SK-N-SH treated with all-trans-retinoic acid at 6 μM for 48 hours (cell line): Measurements from ENCODE around the gene CXXC5.

Experiments
- ARNTL ChIP-seq: fragments of 450-650 bp; formaldehyde crosslinking; IDR thresholded peaks from 2 replicates; pipeline ENCODE4 v1.5.0; 2020; ENCODE audit warnings: low read depth, mild to moderate bottlenecking, moderate library complexity, borderline replicate concordance
- BACH2 ChIP-seq: fragments of 250-450 bp; sonication (Bioruptor Pico); IDR thresholded peaks from 2 replicates; pipeline ENCODE4 v1.9.0; 2021; ENCODE audit warnings: mild to moderate bottlenecking, borderline replicate concordance
- CREB5 ChIP-seq: fragments of 250-450 bp; sonication (Bioruptor Pico); IDR thresholded peaks from 2 replicates; pipeline ENCODE4 v1.5.1; 2020; ENCODE audit warnings: low read depth, mild to moderate bottlenecking, moderate library complexity
- CSDC2 ChIP-seq: fragments of 250-450 bp; sonication (Bioruptor Pico); IDR thresholded peaks from 2 replicates; pipeline ENCODE4 v1.5.0; 2020; ENCODE audit warnings: mild to moderate bottlenecking, moderate library complexity
- ESRRG ChIP-seq: fragments of 250-450 bp; sonication (Bioruptor Pico); IDR thresholded peaks from 2 replicates; pipeline ENCODE4 v1.6.1; 2021; ENCODE audit warnings: mild to moderate bottlenecking
- OSR1 ChIP-seq: fragments of 250-450 bp; sonication (Bioruptor Pico); IDR thresholded peaks from 2 replicates; pipeline ENCODE4 v1.8.0; 2022; ENCODE audit warnings: moderate library complexity, mild to moderate bottlenecking, inconsistent platforms
- PATZ1 ChIP-seq: fragments of 250-450 bp; sonication (Bioruptor Pico); IDR thresholded peaks from 2 replicates; pipeline ENCODE4 v1.8.0; 2020; ENCODE audit warnings: mild to moderate bottlenecking, moderate library complexity, borderline replicate concordance
- POU6F1 ChIP-seq: fragments of 250-450 bp; sonication (Bioruptor Pico); IDR thresholded peaks from 2 replicates; pipeline ENCODE4 v1.8.0; 2021; ENCODE audit warnings: low read depth, mild to moderate bottlenecking, moderate library complexity, borderline replicate concordance
- RARB ChIP-seq: fragments of 250-450 bp; sonication (Bioruptor Pico); IDR thresholded peaks from 2 replicates; pipeline ENCODE4 v1.8.0; 2021; ENCODE audit warnings: mild to moderate bottlenecking, moderate library complexity
- ZC3H10 ChIP-seq: fragments of 250-450 bp; sonication (Bioruptor Pico); IDR thresholded peaks from 2 replicates; pipeline ENCODE4 v1.5.1; 2021; ENCODE audit warnings: mild to moderate bottlenecking, moderate library complexity
- ZNF8 ChIP-seq: fragments of 450-650 bp; formaldehyde crosslinking; IDR thresholded peaks from 2 replicates; pipeline ENCODE4 v1.5.0; 2020; ENCODE audit warnings: mild to moderate bottlenecking, moderate library complexity

- no peak for TF ChIP-seq ZNF8 (CRISPR knock-in tag)
- no peak for TF ChIP-seq PATZ1
- TF ChIP-seq CSDC2 = no peak
- no peak for TF ChIP-seq OSR1 (CRISPR knock-in tag)
- TF ChIP-seq RARB (CRISPR knock-in tag) = no peak
- TF ChIP-seq ESRRG = no peak
- TF ChIP-seq ZC3H10 = no peak
- no peak for TF ChIP-seq ARNTL (CRISPR knock-in tag)
- no peak for TF ChIP-seq CREB5 (CRISPR knock-in tag)
- TF ChIP-seq BACH2 (CRISPR knock-in tag) = no peak
- no peak for TF ChIP-seq POU6F1 (CRISPR knock-in tag)
Observed at GRCh38 chr5:139699351-139699750, 51.2 kb downstream of the CXXC5 start.
